ENCODE measurements around the gene PEX11B.

GRCh38 chr1:145959333-145959732 is 40.8 kb upstream of the PEX11B start:
- TF ChIP-seq CTCF (IDR thresholded peaks at IDR 0.05): no peak
- no peak for TF ChIP-seq POLR2A (IDR thresholded peaks at IDR 0.05)

All from Peyer's patch (tissue), 4 donors.